IMR-90 (cell line): ENCODE measurements around the gene KCNQ1. TPM values are rescaled to one million over a fixed set of nuclear protein-coding genes. Genes with fewer than 3 reads are reported as not detected.

Experiments used
- ATAC-seq: fragments of 200-7000 bp; cut with Tn5 transposase; 2 replicates; pipeline ENCODE4 v1.9.1; 2020; ENCODE audit warnings: low read depth, mild to moderate bottlenecking, moderate library complexity
- BruUV-seq: library from RNA; stranded (reverse); fragments of 400-500 nt; replicated peaks from 2 replicates; lab custom pipeline; 2021; lab: Mats Ljungman, UMichigan
- CTCF ChIA-PET: fragments of 300-600 bp; formaldehyde crosslinking; extraction: SDS; loops from one replicate; lab custom pipeline; 2021; ENCODE audit warnings: antibody characterized with exemption; lab: Yijun Ruan, JAX
- POLR2A ChIA-PET: fragments of 300-600 bp; sonication (Branson Sonifier 250); formaldehyde crosslinking; loops from one replicate; lab custom pipeline; 2022; ENCODE audit warnings: antibody characterized with exemption; ENCODE audit not compliant: unreplicated experiment; lab: Charles Lee
- DNase-seq: peaks from one replicate; pipeline ENCODE4 v3.0.0; 2013
- H2AFZ ChIP-seq: replicated peaks from 2 replicates; pipeline ENCODE3; 2013; ENCODE audit warnings: low read length, mild to moderate bottlenecking; ENCODE audit not compliant: poor library complexity
- H2AK5ac ChIP-seq: 2 replicates; pipeline ENCODE4 v1.6.1; 2013; ENCODE audit warnings: low read depth, low read length, inconsistent platforms
- H2AK9ac ChIP-seq: replicated peaks from 2 replicates; pipeline ENCODE3; 2013; ENCODE audit warnings: mild to moderate bottlenecking, low read depth, low read length, moderate library complexity; ENCODE audit not compliant: poor library complexity
- H2BK120ac ChIP-seq: 2 replicates; pipeline ENCODE4 v1.6.1; 2013; ENCODE audit warnings: low read depth, low read length, inconsistent platforms
- H2BK15ac ChIP-seq: 3 replicates; pipeline ENCODE4 v1.6.1; 2013; ENCODE audit warnings: low read depth, low read length, inconsistent platforms
- H2BK20ac ChIP-seq: 2 replicates; pipeline ENCODE4 v1.6.1; 2013; ENCODE audit warnings: low read depth, mild to moderate bottlenecking, inconsistent platforms, low read length, moderate library complexity
- H2BK5ac ChIP-seq: 2 replicates; pipeline ENCODE4 v1.6.1; 2013; ENCODE audit warnings: mild to moderate bottlenecking, low read depth, low read length, inconsistent platforms; ENCODE audit not compliant: poor library complexity, severe bottlenecking
- H3K14ac ChIP-seq: replicated peaks from 2 replicates; pipeline ENCODE4 v1.6.1; 2013; ENCODE audit warnings: low read depth, low read length, inconsistent platforms
- H3K18ac ChIP-seq: 2 replicates; pipeline ENCODE4 v1.6.1; 2013; ENCODE audit warnings: low read depth, low read length, control low read depth
- H3K23ac ChIP-seq: 2 replicates; pipeline ENCODE4 v1.6.1; 2013; ENCODE audit warnings: low read depth, low read length, inconsistent platforms
- H3K27ac ChIP-seq: 2 replicates; pipeline ENCODE4 v1.5.1; 2013; ENCODE audit warnings: mild to moderate bottlenecking, control low read depth, low read length; ENCODE audit not compliant: insufficient read depth
- H3K27me3 ChIP-seq: 2 replicates; pipeline ENCODE4 v1.6.1; 2013; ENCODE audit warnings: low read length; ENCODE audit not compliant: control insufficient read depth, insufficient read depth
- H3K36me3 ChIP-seq: 2 replicates; pipeline ENCODE4 v1.6.1; 2013; ENCODE audit warnings: low read length, mixed read lengths; ENCODE audit not compliant: control insufficient read depth, insufficient read depth
- H3K4ac ChIP-seq: 2 replicates; pipeline ENCODE4 v1.6.1; 2013; ENCODE audit warnings: low read depth, low read length, inconsistent platforms
- H3K4me1 ChIP-seq: 2 replicates; pipeline ENCODE4 v1.6.1; 2013; ENCODE audit warnings: low read length, mixed read lengths; ENCODE audit not compliant: control insufficient read depth, insufficient read depth
- H3K4me2 ChIP-seq: 2 replicates; pipeline ENCODE4 v1.6.1; 2013; ENCODE audit warnings: low read depth, mild to moderate bottlenecking, control low read depth, low read length, moderate library complexity
- H3K4me3 ChIP-seq: 2 replicates; pipeline ENCODE4 v1.5.1; 2013; ENCODE audit warnings: low read depth, mild to moderate bottlenecking, control low read depth, low read length, moderate library complexity; ENCODE audit not compliant: insufficient read depth
- H3K56ac ChIP-seq: 2 replicates; pipeline ENCODE4 v1.6.1; 2013; ENCODE audit warnings: low read length, inconsistent platforms; ENCODE audit not compliant: insufficient read depth; ENCODE audit errors: extremely low read depth
- H3K79me1 ChIP-seq, 2 experiments: 2 replicates each; pipeline ENCODE4 v1.6.1; 2013; ENCODE audit warnings: low read length in 2 of 2, inconsistent platforms in 1 of 2, low read depth in 1 of 2
- H3K9ac ChIP-seq: 2 replicates; pipeline ENCODE4 v1.6.1; 2013; ENCODE audit warnings: low read depth, low read length, control low read depth
- H3K9me1 ChIP-seq: 2 replicates; pipeline ENCODE4 v1.6.1; 2013; ENCODE audit warnings: low read length, inconsistent platforms; ENCODE audit not compliant: insufficient read depth
- H3K9me3 ChIP-seq: 2 replicates; pipeline ENCODE4 v1.6.1; 2013; ENCODE audit warnings: low read length; ENCODE audit not compliant: control insufficient read depth, insufficient read depth
- H4K20me1 ChIP-seq: 2 replicates; pipeline ENCODE4 v1.6.1; 2013; ENCODE audit warnings: low read length, inconsistent platforms; ENCODE audit not compliant: insufficient read depth
- H4K5ac ChIP-seq: 2 replicates; pipeline ENCODE4 v1.6.1; 2013; ENCODE audit warnings: mild to moderate bottlenecking, low read depth, low read length, control low read depth
- H4K8ac ChIP-seq, 2 experiments: 2 replicates each; pipeline ENCODE4 v1.6.1; 2013; ENCODE audit warnings: low read depth in 2 of 2, low read length in 2 of 2, control low read depth in 1 of 2, inconsistent platforms in 1 of 2
- H4K91ac ChIP-seq: 2 replicates; pipeline ENCODE4 v1.6.1; 2013; ENCODE audit warnings: low read depth, low read length, inconsistent platforms; ENCODE audit not compliant: insufficient read depth
- ELK1 ChIP-seq: fragments of 150-350 bp; IDR thresholded peaks from 2 replicates; pipeline ENCODE4 v1.6.1; 2016; ENCODE audit warnings: low read depth, mild to moderate bottlenecking, low read length, moderate library complexity, borderline replicate concordance
- RAD21 ChIP-seq: IDR thresholded peaks from 2 replicates; pipeline ENCODE4 v1.6.1; 2012; ENCODE audit warnings: low read length, improper control_type of control experiment
- RFX5 ChIP-seq: IDR thresholded peaks from 2 replicates; pipeline ENCODE4 v1.8.0; 2012; ENCODE audit warnings: low read depth, mild to moderate bottlenecking, low read length, moderate library complexity
- USF2 ChIP-seq: fragments of 150-350 bp; IDR thresholded peaks from 2 replicates; pipeline ENCODE4 v1.6.1; 2017; ENCODE audit warnings: mild to moderate bottlenecking, antibody characterized with exemption, low read length, low read depth
- WGBS, 2 experiments: methylation state at CpG; one replicate each; pipeline versions ENCODE4 v1.1.5 to v1.1.7; 2013; ENCODE audit warnings: missing lambda C conversion rate in 2 of 2; ENCODE audit not compliant: insufficient read length in 1 of 2; ENCODE audit errors: extremely low coverage in 2 of 2; 5-methylcytosine and 5-hydroxymethylcytosine counted together
- dilution Hi-C: fragments of 300-500 bp; cut with HindIII; formaldehyde crosslinking; loops from one replicate; pipeline ENCODE4 v1.14.3; 2018; ENCODE audit warnings: low sequenced_read_pairs; ENCODE audit not compliant: unreplicated experiment
- in situ Hi-C: fragments of 300-500 bp; cut with MboI; formaldehyde crosslinking; loops from 3 replicates; pipeline ENCODE4 v1.14.3; 2019; ENCODE audit warnings: low sequenced_read_pairs, inconsistent platforms, mixed read lengths
- intact Hi-C: fragments of 100-400 bp; cut with micrococcal nuclease; formaldehyde crosslinking; loops from 2 replicates; pipeline ENCODE4 v1.10.0; 2022
- polyA plus RNA-seq, 3 experiments: library from polyadenylated mRNA; depleted of rRNA; stranded (reverse); fragments of >200 nt; gene quantifications; 2 replicates each; pipeline ENCODE4 v1.2.3, GENCODE V29; 2012; ENCODE audit warnings: low replicate concordance in 1 of 3
- total RNA-seq: library from RNA; depleted of rRNA; stranded (reverse); fragments of >200 nt; gene quantifications from 2 replicates; pipeline ENCODE4 v1.2.3, GENCODE V29; 2012

The KCNQ1 gene
- total and polyA plus RNA-seq, 2 of the 4 experiments (the other 2 are of a cell fraction) = 0.07 TPM; not detected in 1

- H3K4me1 ChIP-seq = no peaks in the 10 kb centered on the region
- H3K4me2 ChIP-seq = no peak overlapping the region
- H3K27ac ChIP-seq = no peak overlapping the region
- H2BK15ac ChIP-seq = no peak overlapping the region
- H3K18ac ChIP-seq = no peak overlapping the region
- ChIA-PET POLR2A (no interaction called here), CTCF (no interaction called here)
- H2BK5ac ChIP-seq = no peak overlapping the region
- H3K23ac ChIP-seq = no peak overlapping the region
- no peak overlapping the region for H3K9ac ChIP-seq
- H2BK20ac ChIP-seq = no peak overlapping the region
- H3K36me3 ChIP-seq = no peaks in the 10 kb centered on the region
- no peak overlapping the region for H2AK5ac ChIP-seq
- no peak overlapping the region for H4K5ac ChIP-seq
- no CpG with 5 or more reads among the region's 4 CpGs for WGBS, 2 experiments
- dilution Hi-C loops = no loop called here
- no peaks in the 10 kb centered on the region for H3K9me1 ChIP-seq
- no peak overlapping the region for H3K56ac ChIP-seq
- H4K20me1 ChIP-seq = no peaks in the 10 kb centered on the region
- BruUV-seq = no TSS peak
- in situ Hi-C loops = no loop called here
- H3K4me3 ChIP-seq = no peak overlapping the region
- no peak overlapping the region for H2AFZ ChIP-seq
- no peak overlapping the region for H3K4ac ChIP-seq
- H3K79me1 ChIP-seq = no peaks in the 10 kb centered on the region
- H2BK120ac ChIP-seq = no peak overlapping the region
- DNase-seq (peak; percentile 4), ATAC-seq (peak; percentile 61)
- TF ChIP-seq RFX5 (no peak), ELK1 (no peak), RAD21 (no peak), USF2 (no peak)
- H3K9me3 ChIP-seq = peaks cover 20% of the 10 kb centered on the region
- peaks cover 3% of the 10 kb centered on the region; the same call in 1 of the 2 replicates for H3K27me3 ChIP-seq
- H4K91ac ChIP-seq = no peak overlapping the region
- no peak overlapping the region for H3K14ac ChIP-seq
- intact Hi-C loops = no loop called here
- H4K8ac ChIP-seq = no peak overlapping the region
- no peak overlapping the region for H2AK9ac ChIP-seq
Observed at GRCh38 chr11:2612884-2613571, 168.2 kb downstream of the KCNQ1 start.
